Measurements from ENCODE around the gene SDF2. TPM values are rescaled to one million over a fixed set of nuclear protein-coding genes. Genes with fewer than 3 reads are reported as not detected.
"Not testable (repeated sequence)": the region's sequence is repeated elsewhere in the genome, so short reads cannot be mapped to it uniquely, and the experiment has no call there.

The SDF2 gene
- total RNA-seq, 1 donor from 2014 or later = 51.0 TPM

DNA sequence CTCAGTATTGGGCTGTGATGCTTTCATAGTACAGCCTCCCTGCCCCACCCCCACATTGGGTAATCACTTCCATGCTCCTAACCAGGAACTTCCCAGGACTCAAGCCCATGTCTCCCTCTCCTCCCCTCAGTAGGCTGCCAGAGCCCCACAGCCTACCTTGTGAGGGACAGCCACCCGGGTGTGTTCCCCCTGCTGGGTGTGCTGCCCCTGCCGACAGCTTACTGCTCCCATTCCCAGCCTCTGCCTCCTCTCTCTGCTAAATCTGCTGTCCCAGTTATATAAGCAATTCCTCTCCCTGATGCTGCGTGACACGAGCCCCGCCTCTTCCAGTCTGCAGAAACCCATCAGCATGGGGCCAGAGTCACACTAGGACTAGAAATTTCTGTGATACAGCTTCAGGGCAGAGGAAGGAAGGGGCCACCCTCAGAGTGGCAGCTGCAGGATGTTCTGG lies 47.8 kb downstream of the SDF2 start, which contains the start of gene RSKR:
TSS of gene RSKR (minus strand) at position 255 of the 451 bp plus-strand sequence. CDS start at position 231, 24 bp downstream.
- Mint-ChIP-seq H3K4me3 (no peak within 1 kb of the TSS), H3K4me1 (no peaks in the 10 kb centered on the region), H3K36me3 (peaks cover 28% of the 10 kb centered on the region), H3K27me3 (ENCODE audit: low read depth) (no peaks in the 10 kb centered on the region), H3K9me3 (no peaks in the 10 kb centered on the region), H3K27ac (no peak within 1 kb of the TSS)
- TF ChIP-seq, protein P1, sequence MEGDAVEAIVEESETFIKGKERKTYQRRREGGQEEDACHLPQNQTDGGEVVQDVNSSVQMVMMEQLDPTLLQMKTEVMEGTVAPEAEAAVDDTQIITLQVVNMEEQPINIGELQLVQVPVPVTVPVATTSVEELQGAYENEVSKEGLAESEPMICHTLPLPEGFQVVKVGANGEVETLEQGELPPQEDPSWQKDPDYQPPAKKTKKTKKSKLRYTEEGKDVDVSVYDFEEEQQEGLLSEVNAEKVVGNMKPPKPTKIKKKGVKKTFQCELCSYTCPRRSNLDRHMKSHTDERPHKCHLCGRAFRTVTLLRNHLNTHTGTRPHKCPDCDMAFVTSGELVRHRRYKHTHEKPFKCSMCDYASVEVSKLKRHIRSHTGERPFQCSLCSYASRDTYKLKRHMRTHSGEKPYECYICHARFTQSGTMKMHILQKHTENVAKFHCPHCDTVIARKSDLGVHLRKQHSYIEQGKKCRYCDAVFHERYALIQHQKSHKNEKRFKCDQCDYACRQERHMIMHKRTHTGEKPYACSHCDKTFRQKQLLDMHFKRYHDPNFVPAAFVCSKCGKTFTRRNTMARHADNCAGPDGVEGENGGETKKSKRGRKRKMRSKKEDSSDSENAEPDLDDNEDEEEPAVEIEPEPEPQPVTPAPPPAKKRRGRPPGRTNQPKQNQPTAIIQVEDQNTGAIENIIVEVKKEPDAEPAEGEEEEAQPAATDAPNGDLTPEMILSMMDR (IDR thresholded peaks at IDR 0.05; ENCODE audit: unreplicated experiment) = no peak
- DNase-seq (ENCODE audit: low spot score in 2 of 2, unreplicated experiment in 2 of 2) = no peak

DNA sequence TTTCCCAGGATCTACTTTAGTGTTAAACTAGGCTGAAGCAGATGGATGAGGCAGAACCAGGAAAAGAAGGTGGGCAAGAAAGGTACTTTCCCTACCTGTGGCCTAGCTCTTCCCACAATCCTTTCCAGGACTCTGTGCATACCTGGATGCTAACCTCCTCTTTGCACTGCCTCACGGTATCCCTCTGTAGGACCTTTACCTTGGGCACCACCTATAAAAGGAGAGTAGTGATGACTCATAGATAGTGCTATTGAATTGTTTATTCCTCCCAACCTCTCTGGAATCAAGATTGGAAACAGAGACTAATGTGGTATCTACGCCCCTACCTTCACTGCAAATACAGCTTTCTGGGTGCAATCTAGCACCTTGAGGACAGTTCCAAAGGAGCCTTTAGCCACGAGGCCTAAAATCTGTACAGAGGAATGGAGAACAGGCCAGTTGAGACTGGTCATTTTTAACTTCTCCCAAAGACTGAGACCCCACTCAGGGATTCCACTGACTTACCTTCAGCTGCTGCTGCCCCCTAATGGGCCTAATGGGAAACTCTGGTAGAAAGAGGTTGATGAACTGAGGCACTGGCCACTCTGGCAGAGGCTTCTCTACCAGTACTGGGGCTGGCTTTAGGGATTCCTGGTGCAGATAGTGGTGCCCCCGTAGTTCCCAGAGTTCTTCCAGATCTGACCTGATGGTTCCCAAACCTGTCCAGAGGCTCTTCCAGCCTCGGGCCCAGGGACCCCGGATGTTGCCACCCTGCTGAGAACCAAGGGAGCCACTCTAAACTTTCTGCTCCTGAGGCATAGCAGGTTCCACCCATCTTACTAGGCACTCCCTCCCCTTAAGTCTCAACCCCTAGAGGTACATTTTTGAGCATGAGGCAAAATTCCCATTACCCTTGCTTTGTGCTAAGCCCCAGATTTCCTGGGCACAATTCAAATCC lies 48.5 kb downstream of the SDF2 start:
- Mint-ChIP-seq H3K4me1 (no peaks in the 10 kb centered on the region), H3K27ac (no peak overlapping the region), H3K36me3 (peaks cover 24% of the 10 kb centered on the region), H3K9me3 (no peaks in the 10 kb centered on the region), H3K4me3 (no peak overlapping the region), H3K27me3 (ENCODE audit: low read depth) (no peaks in the 10 kb centered on the region)
- DNase-seq (ENCODE audit: low spot score in 2 of 2, unreplicated experiment in 2 of 2) = no peak
- TF ChIP-seq, protein P1 (IDR thresholded peaks at IDR 0.05; ENCODE audit: unreplicated experiment) = peak; percentile 48

- TF ChIP-seq, protein P1 (IDR thresholded peaks at IDR 0.05; ENCODE audit: unreplicated experiment) = no peak
- no peak for DNase-seq (ENCODE audit: low spot score in 2 of 2, unreplicated experiment in 2 of 2)
- Mint-ChIP-seq H3K4me3 (no peak overlapping the region), H3K27me3 (ENCODE audit: low read depth) (no peaks in the 10 kb centered on the region), H3K27ac (no peak overlapping the region), H3K9me3 (no peaks in the 10 kb centered on the region), H3K36me3 (peaks cover 24% of the 10 kb centered on the region), H3K4me1 (no peaks in the 10 kb centered on the region)
Observed at GRCh38 chr17:28612531-28612930, 49.2 kb downstream of the SDF2 start.

- no peaks in the 10 kb centered on the region for H3K4me1 Mint-ChIP-seq
- H3K9me3 Mint-ChIP-seq = no peaks in the 10 kb centered on the region
- TF ChIP-seq, protein P1 (IDR thresholded peaks at IDR 0.05; ENCODE audit: unreplicated experiment) = no peak
- no peak overlapping the region for H3K4me3 Mint-ChIP-seq
- no peaks in the 10 kb centered on the region for H3K27me3 Mint-ChIP-seq (ENCODE audit: low read depth)
- no peak for DNase-seq (ENCODE audit: low spot score in 2 of 2, unreplicated experiment in 2 of 2)
- H3K27ac Mint-ChIP-seq = no peak overlapping the region
- H3K36me3 Mint-ChIP-seq = peaks cover 19% of the 10 kb centered on the region
Observed at GRCh38 chr17:28610376-28610775, 51.3 kb downstream of the SDF2 start.

- DNase-seq (ENCODE audit: low spot score in 2 of 2, unreplicated experiment in 2 of 2); H3K27ac Mint-ChIP-seq; H3K27me3 Mint-ChIP-seq (ENCODE audit: low read depth); H3K36me3 Mint-ChIP-seq; H3K4me3 Mint-ChIP-seq; H3K4me1 Mint-ChIP-seq; H3K9me3 Mint-ChIP-seq: not testable (repeated sequence)
Observed at GRCh38 chr17:28604031-28604430, 57.7 kb downstream of the SDF2 start.

Measured in mesothelial cell of epicardium (in vitro differentiated cells).